IMR-90 (cell line): ENCODE measurements around the gene NOL4L.

Source experiments
- BHLHE40 ChIP-seq: fragments of 150-350 bp; IDR thresholded peaks from 2 replicates; pipeline ENCODE4 v1.6.1; 2016; ENCODE audit warnings: mild to moderate bottlenecking, low read depth, low read length
- CEBPB ChIP-seq: IDR thresholded peaks from 2 replicates; pipeline ENCODE4 v1.6.1; 2012; ENCODE audit warnings: low read depth, low read length, improper control_type of control experiment
- CHD1 ChIP-seq: IDR thresholded peaks from 2 replicates; pipeline ENCODE4 v1.6.1; 2012; ENCODE audit warnings: low read depth, low read length, improper control_type of control experiment
- MAFK ChIP-seq: IDR thresholded peaks from 2 replicates; pipeline ENCODE4 v1.6.1; 2012; ENCODE audit warnings: low read depth, low read length, improper control_type of control experiment
- MAZ ChIP-seq: IDR thresholded peaks from 2 replicates; pipeline ENCODE4 v1.6.1; 2012; ENCODE audit warnings: low read depth, mild to moderate bottlenecking, low read length, improper control_type of control experiment, moderate library complexity, borderline replicate concordance
- MXI1 ChIP-seq: IDR thresholded peaks from 2 replicates; pipeline ENCODE4 v1.6.1; 2012; ENCODE audit warnings: low read depth, mild to moderate bottlenecking, low read length, moderate library complexity, borderline replicate concordance
- NFE2L2 ChIP-seq: fragments of 150-350 bp; IDR thresholded peaks from 2 replicates; pipeline ENCODE4 v1.6.1; 2016; ENCODE audit warnings: low read depth, mild to moderate bottlenecking, low read length
- POLR2A ChIP-seq: IDR thresholded peaks from 2 replicates; pipeline ENCODE4 v1.6.1; 2012; ENCODE audit warnings: mild to moderate bottlenecking, low read depth, low read length
- RAD21 ChIP-seq: IDR thresholded peaks from 2 replicates; pipeline ENCODE4 v1.6.1; 2012; ENCODE audit warnings: low read length, improper control_type of control experiment
- RCOR1 ChIP-seq: IDR thresholded peaks from 2 replicates; pipeline ENCODE4 v1.6.1; 2012; ENCODE audit warnings: mild to moderate bottlenecking, low read length, improper control_type of control experiment; ENCODE audit not compliant: insufficient replicate concordance
- RFX5 ChIP-seq: IDR thresholded peaks from 2 replicates; pipeline ENCODE4 v1.8.0; 2012; ENCODE audit warnings: low read depth, mild to moderate bottlenecking, low read length, moderate library complexity
- USF2 ChIP-seq: fragments of 150-350 bp; IDR thresholded peaks from 2 replicates; pipeline ENCODE4 v1.6.1; 2017; ENCODE audit warnings: mild to moderate bottlenecking, antibody characterized with exemption, low read length, low read depth
- TF ChIP-seq, protein P1 (sequence below): conservative IDR thresholded peaks from 2 replicates; pipeline ENCODE4 v1.5.1; 2012; ENCODE audit warnings: mild to moderate bottlenecking, low read depth, low read length, improper control_type of control experiment
- TF ChIP-seq, protein P2 (sequence below): fragments of 150-350 bp; IDR thresholded peaks from 2 replicates; pipeline ENCODE4 v1.6.1; 2016; ENCODE audit warnings: low read depth, mild to moderate bottlenecking, low read length, moderate library complexity, borderline replicate concordance

- TF ChIP-seq NFE2L2 = no peak
- TF ChIP-seq RFX5 = no peak
- TF ChIP-seq, protein P1, sequence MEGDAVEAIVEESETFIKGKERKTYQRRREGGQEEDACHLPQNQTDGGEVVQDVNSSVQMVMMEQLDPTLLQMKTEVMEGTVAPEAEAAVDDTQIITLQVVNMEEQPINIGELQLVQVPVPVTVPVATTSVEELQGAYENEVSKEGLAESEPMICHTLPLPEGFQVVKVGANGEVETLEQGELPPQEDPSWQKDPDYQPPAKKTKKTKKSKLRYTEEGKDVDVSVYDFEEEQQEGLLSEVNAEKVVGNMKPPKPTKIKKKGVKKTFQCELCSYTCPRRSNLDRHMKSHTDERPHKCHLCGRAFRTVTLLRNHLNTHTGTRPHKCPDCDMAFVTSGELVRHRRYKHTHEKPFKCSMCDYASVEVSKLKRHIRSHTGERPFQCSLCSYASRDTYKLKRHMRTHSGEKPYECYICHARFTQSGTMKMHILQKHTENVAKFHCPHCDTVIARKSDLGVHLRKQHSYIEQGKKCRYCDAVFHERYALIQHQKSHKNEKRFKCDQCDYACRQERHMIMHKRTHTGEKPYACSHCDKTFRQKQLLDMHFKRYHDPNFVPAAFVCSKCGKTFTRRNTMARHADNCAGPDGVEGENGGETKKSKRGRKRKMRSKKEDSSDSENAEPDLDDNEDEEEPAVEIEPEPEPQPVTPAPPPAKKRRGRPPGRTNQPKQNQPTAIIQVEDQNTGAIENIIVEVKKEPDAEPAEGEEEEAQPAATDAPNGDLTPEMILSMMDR = no peak
- TF ChIP-seq RAD21 = no peak
- no peak for TF ChIP-seq POLR2A
- TF ChIP-seq CEBPB = no peak
- no peak for TF ChIP-seq RCOR1
- TF ChIP-seq MAFK = no peak
- no peak for TF ChIP-seq MAZ
- no peak for TF ChIP-seq USF2
- TF ChIP-seq MXI1 = no peak
- TF ChIP-seq, protein P2, sequence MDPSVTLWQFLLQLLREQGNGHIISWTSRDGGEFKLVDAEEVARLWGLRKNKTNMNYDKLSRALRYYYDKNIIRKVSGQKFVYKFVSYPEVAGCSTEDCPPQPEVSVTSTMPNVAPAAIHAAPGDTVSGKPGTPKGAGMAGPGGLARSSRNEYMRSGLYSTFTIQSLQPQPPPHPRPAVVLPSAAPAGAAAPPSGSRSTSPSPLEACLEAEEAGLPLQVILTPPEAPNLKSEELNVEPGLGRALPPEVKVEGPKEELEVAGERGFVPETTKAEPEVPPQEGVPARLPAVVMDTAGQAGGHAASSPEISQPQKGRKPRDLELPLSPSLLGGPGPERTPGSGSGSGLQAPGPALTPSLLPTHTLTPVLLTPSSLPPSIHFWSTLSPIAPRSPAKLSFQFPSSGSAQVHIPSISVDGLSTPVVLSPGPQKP = no peak
- TF ChIP-seq CHD1 = no peak
- TF ChIP-seq BHLHE40 = no peak
Measured at GRCh38 chr20:32614772-32615171, 29.6 kb upstream of the NOL4L start.
